Breast epithelium (tissue), 3 donors: ENCODE data around the gene FNDC3B.

Experiments
- POLR2A ChIP-seq: fragments of 450-650 bp; IDR thresholded peaks from one replicate; pipeline ENCODE4 v1.6.1; 2016; ENCODE audit warnings: antibody characterized with exemption, mild to moderate bottlenecking, moderate library complexity
- TF ChIP-seq, protein P1 (sequence below), 3 donors: fragments of 450-650 bp; IDR thresholded peaks; one replicate each; pipeline ENCODE4 v1.5.1; 2016 to 2017; ENCODE audit warnings: antibody characterized with exemption in 3 of 3, mild to moderate bottlenecking in 3 of 3, moderate library complexity in 3 of 3

GRCh38 chr3:172359996-172360395, 320.6 kb downstream of the FNDC3B start:
- TF ChIP-seq, protein P1, sequence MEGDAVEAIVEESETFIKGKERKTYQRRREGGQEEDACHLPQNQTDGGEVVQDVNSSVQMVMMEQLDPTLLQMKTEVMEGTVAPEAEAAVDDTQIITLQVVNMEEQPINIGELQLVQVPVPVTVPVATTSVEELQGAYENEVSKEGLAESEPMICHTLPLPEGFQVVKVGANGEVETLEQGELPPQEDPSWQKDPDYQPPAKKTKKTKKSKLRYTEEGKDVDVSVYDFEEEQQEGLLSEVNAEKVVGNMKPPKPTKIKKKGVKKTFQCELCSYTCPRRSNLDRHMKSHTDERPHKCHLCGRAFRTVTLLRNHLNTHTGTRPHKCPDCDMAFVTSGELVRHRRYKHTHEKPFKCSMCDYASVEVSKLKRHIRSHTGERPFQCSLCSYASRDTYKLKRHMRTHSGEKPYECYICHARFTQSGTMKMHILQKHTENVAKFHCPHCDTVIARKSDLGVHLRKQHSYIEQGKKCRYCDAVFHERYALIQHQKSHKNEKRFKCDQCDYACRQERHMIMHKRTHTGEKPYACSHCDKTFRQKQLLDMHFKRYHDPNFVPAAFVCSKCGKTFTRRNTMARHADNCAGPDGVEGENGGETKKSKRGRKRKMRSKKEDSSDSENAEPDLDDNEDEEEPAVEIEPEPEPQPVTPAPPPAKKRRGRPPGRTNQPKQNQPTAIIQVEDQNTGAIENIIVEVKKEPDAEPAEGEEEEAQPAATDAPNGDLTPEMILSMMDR (IDR thresholded peaks at IDR 0.05): no peak
- no peak for TF ChIP-seq POLR2A
